Measurements from ENCODE around the gene NUBPL. TPM values are rescaled to one million over a fixed set of nuclear protein-coding genes. Genes with fewer than 3 reads are reported as not detected.

NUBPL gene
- total RNA-seq, 1 donor from 2014 or later: 6.3 TPM

GRCh38 chr14:31572955-31573354, 11.8 kb downstream of the NUBPL start:
- no peak for DNase-seq (ENCODE audit: low read depth)
- TF ChIP-seq CTCF (conservative IDR thresholded peaks at IDR 0.05; ENCODE audit: low read depth, low read length): no peak
- H3K4me3 ChIP-seq (ENCODE audit: low read depth, low read length): no peak overlapping the region

GRCh38 chr14:31576949-31577348, 15.7 kb downstream of the NUBPL start:
- no peak overlapping the region for H3K4me3 ChIP-seq (ENCODE audit: low read depth, low read length)
- no peak for TF ChIP-seq CTCF (conservative IDR thresholded peaks at IDR 0.05; ENCODE audit: low read depth, low read length)
- no peak for DNase-seq (ENCODE audit: low read depth)

GRCh38 chr14:31578266-31578665, 17.1 kb downstream of the NUBPL start:
- H3K4me3 ChIP-seq (ENCODE audit: low read depth, low read length): no peak overlapping the region
- no peak for DNase-seq (ENCODE audit: low read depth)
- TF ChIP-seq CTCF (conservative IDR thresholded peaks at IDR 0.05; ENCODE audit: low read depth, low read length): no peak

GRCh38 chr14:31578792-31579501, 17.7 kb downstream of the NUBPL start:
- TF ChIP-seq CTCF (conservative IDR thresholded peaks at IDR 0.05; ENCODE audit: low read depth, low read length): no peak
- no peak overlapping the region for H3K4me3 ChIP-seq (ENCODE audit: low read depth, low read length)
- DNase-seq (ENCODE audit: low read depth): no peak

GRCh38 chr14:31580234-31580633, 19.0 kb downstream of the NUBPL start:
- H3K4me3 ChIP-seq (ENCODE audit: low read depth, low read length): no peak overlapping the region
- TF ChIP-seq CTCF (conservative IDR thresholded peaks at IDR 0.05; ENCODE audit: low read depth, low read length): no peak
- DNase-seq (ENCODE audit: low read depth): no peak

GRCh38 chr14:31582286-31582691, 21.1 kb downstream of the NUBPL start:
- no peak overlapping the region for H3K4me3 ChIP-seq (ENCODE audit: low read depth, low read length)
- TF ChIP-seq CTCF (conservative IDR thresholded peaks at IDR 0.05; ENCODE audit: low read depth, low read length): no peak
- no peak for DNase-seq (ENCODE audit: low read depth)

- no peak for DNase-seq (ENCODE audit: low read depth)
- no peak for TF ChIP-seq CTCF (conservative IDR thresholded peaks at IDR 0.05; ENCODE audit: low read depth, low read length)
- H3K4me3 ChIP-seq (ENCODE audit: low read depth, low read length): no peak overlapping the region
These were observed 21.7 kb downstream of the NUBPL start for GRCh38 chr14:31582836-31583452.

Data from epithelial cell of proximal tubule (primary cell).